Fibroblast of peridontal ligament (primary cell): Measurements from ENCODE around the gene IFT43.

ENCODE experiments used
- DNase-seq: peaks from one replicate; pipeline ENCODE4 v3.0.0-alpha.2; 2010; ENCODE audit errors: extremely low read depth

The IFT43 gene

DNA sequence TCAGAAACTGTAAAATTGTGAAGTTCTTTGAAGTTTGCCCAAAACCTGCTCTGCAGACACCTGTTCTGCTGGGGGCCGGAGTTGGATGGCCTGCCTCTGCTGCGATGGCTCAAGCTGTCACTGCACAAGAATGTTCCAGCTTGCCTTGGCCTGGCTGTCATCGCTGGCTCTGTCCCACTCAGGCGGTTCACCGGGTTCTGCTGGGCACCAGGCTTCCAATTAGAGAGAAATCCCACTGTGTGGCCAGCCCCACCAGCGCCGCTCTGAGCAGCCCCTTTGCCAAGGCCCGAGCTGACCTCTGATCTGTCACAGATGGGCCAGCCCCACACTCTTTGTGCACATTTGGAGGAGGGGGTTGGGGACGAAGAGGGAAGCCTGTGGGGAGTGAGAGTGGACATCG, 94.5 kb downstream of the IFT43 start:
- DNase-seq, result no peak

DNA sequence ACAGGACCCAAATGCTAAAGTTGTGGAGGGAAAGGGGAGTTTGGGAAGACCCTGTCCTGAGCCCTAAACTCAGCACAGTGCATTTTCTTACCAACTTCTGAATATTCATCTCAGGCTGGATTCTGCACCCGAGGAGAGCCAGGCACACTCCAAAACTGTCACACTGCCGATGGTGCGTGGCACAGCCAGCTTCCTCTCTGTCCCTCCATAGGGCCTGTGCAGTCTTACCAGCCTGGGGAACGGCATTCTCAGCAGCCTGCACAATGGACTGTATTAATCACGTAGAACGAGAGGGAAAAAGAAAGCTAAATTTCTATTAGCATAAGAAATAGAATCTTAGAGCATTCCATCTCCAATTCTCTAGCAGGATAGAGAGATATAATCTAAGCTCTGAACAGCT, 94.9 kb downstream of the IFT43 start:
- no peak for DNase-seq

DNA sequence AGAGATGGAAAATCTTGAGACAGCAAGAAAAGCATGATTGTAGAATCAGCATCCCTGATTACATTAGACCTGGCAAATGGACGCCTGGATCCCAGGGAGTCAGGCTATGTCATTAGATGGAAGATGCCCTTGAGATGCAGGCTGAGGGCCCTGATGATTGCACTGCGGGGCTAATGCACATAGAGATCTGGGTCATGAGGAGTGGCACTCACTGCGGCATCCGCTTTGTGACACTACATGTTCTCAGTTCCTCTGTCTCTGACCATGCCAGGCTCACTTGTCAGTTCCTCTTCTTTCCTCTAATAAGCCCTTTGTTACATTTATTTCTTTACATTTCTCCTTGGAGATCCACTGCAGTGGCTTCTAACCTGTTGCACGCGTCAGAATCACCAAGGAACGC, 96.1 kb downstream of the IFT43 start:
- no peak for DNase-seq

DNA sequence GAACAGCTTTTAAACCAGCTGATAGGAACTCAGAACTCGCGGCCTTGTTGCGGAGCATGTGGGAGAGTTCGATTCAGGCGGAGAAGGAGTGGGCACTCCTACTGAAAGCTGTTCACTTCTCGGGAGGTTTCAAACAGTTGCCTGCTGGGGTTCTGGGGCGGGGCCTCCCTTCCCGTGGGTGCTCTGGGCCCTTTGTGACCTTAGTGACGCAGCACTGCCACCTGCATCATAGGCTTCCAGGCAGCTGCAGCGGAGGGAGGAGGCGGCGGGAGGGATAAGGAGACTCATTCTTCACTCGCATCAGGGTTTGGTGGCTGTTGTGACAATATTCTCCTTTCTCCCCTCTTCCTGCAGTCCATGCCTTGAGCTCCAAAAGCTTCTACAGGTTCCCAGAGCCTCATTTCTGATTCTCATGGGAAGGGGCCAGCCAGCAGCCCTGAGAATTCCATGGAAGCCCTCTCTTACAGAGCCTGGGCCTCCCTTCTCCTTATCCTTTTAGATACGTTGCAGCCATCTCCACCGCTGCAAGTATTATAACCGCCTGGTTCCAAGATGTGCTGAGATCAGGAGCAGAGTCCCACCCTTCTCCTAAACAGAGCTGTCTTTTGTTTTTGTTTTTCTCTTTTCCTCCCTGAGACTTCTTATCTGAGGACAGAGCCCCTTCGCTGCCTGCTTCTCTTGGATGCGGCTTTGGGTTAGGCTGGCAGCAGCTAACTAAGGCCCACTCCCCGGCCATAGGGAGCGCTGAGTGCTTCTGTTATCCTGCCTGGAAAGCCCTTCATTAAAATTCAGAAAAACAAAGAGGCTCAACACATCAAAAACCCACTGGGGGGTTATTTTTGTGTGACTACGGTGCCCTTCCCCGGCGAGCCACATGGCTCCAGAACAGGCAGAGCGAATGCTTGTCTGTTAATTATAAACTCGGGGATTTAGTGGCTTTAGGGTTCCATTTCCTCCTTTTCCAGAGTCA, 98.5 kb downstream of the IFT43 start:
- no peak for DNase-seq

DNA sequence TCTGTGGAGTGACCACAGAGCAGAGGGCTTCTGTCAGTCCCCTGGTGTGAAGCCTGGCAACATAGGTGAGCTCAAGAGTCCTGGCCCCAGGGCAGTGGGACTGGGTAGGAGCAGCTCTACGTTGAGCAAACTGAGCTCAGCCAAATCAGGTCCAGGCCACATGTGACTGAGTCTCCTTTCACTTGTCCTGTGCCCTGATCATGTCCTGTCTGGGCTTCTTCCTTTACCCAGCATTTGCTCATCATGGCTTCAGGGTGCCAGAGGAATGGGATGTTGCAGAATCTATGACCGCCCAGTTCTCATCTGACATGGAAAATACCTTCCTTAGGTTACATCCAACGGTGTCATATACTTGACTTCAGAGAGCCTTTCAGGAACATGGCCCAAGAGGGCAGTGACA, 99.8 kb downstream of the IFT43 start:
- DNase-seq, result no peak

DNA sequence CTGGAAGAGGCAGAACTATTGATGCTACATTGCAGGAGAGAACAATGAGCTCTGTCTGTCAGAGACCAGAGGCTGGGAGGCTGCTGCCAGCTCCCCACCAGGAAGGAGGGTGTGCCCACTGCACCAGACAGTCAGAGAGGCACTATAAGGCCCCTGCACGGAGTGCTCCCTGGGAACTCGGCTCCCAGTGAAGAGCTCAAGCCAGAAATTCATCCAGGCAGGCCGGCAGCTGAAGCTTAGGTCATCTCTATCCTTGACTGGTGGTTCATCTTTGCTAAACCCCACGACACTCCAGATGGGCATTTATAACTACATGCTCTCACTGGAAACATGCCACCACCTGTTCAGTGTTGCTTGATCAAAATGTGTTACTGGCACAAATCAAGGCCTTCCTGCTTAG, 101.1 kb downstream of the IFT43 start:
- DNase-seq, result no peak

DNA sequence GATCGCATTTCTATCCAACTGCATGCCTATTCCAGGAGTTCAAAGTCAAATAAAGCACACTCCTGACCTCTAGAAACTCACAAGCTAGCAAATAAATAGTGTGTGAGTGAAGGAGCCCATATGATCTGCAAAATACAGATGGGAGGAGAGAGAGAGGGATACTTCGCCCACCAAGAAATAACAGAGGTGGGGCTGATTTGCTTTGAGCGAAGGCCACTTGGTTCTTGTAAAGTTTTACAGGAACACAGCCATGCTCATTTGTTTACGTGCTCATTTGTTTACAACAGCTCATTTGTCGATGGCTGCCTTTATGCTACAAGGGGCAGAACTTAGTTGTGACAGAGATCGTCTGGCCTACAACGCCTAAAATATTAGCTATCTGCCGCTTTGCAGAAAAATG, 102.8 kb downstream of the IFT43 start:
- no peak for DNase-seq

DNA sequence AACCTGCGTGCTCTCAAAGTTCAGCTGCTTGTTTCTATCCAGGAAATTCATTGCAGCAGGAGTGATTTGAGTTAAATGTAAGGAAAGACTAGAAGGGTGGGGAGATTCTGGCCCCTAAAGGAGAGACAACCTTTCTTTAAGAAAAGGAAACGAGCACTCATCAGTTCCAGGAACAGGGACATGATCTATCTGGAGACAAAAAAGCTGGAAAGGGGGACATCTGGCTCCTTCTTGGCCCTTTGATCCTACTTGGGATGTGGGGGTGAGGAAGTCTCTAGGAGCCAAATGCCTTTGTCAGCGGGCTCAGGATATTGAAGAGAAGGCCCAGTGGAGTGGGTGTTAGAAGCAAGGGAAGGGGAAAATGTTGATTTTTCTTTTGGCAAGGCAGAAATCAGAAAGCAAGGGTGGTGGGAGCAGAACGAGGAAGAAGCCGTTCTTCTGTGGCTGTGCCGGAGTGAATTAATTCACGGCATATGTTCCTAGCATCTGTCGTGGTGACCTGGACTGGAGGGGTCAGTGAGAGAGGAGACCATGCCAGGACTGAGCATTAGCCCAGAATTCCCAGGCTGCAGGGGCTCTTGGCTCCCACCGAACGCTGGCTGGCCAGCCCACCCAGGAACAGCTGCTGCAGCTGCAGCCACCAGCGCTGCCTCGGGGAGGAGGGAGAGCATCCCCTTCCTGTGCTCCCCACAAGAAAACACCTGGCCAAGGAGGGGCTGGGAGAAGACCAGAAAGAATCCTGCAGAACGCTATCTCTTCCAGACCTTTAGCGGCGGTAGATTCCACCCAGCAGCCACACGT, 103.4 kb downstream of the IFT43 start:
- DNase-seq, result no peak

DNA sequence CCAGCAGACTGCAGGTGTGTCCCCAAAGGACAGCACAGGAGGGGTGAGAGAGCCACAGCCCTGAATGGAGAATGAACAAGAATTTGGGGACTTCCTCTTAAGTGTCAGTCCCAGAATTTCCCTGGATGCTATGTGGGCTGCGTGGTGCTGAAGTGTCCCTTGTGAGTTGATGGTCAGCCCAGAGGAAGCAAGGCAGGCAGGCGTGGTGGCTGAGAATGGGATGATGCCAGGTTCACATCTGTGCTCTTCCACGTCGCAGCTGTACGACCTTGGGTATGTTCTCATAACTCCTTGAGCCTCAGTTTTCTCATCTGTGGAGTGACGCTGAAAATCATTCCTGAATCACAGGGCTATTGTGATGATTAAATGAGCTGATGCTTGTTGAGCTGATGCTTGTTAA, 104.0 kb downstream of the IFT43 start:
- no peak for DNase-seq

DNA sequence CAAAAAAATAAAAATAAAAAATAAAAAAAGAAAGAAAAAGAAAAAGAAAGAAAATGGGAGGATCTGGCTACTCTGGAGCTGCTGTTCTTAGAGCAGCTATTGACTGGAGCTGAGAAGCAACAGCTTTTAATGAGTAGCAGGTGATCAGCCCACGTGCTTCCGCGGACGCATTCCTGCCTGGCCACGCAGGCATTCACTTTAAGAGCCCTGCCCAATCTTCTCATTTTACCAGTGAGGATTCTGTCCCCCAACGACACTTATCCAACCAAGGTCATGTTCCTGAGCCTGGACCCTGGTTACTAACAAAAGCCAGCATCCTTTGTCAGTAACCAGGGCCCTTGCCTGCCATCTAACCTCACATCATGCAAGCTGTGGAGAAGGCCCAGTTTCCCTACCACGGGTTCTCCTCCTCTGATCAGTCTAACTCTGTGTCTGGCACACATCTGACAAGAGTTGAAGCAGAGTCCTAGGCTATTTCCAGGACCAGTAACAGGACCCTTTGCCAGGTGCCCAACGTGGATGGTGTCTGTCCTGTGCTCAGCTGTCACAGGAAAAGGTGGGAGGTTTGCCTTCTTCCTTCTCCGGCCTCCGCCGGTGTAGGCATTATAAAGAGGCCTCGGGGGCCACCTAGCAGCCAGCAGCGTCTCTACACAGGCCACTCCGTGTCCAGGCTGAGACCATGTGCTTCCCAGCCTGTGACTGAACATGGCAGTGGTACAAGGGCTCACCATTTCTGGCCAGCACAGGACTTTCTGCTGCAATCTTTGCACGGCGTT, 105.2 kb downstream of the IFT43 start:
- peak; percentile 12 for DNase-seq

DNA sequence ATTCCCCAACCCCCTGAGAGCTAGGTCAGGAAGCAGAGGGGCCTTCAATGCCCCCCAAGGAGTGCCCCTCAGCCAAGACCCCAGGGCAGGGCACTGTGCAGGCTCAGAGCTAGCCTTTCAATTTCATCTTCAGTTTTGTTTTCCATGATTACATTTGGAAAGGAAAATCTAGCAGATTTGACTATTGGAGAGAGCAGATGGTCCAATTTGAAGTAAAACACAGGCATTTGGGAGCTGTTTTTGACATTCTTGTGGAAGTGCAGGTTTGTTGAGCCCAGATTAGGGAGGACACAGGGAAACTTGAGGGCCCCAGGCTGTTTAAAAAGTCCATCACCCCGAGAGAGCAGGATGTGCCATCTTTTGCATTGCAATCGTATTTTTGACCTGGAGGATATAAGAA, 107.5 kb downstream of the IFT43 start:
- DNase-seq, result no peak

DNA sequence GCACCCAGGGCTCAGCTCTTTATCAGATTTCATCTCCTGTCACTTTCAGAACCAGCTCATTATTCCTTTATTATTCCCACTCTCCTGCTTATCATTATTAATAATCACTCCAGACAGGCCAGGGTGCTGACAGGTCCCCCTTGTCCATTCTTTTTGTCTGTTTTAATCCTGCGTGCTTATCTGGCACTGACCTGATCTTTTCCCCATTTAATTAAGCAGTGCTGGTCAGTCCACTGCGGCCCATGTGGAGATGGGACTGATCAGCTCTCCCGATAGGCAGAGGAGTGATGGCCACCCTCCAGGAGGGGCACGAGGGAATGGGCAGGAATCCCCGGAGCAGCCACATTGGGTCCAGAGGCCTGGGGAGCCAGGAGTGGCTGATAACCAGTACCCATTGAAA, 110.7 kb downstream of the IFT43 start:
- DNase-seq, result no peak

DNA sequence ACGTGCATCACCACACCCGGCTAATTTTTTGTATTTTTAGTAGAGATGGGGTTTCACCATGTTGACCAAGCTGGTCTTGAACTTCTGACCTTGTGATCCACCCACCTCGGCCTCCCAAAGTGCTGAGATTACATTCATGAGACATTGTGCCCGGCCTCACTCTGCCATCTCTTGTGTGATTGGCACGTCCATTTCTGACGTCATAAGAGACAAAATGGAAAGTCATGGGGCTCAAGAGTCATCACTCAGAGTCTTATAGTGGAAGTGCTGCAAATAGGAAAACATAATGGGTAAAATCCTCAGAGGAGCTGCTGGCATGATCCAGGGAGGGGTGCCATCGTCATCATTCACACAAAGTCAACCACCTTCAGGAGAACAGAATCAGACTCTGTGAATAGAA, 112.0 kb downstream of the IFT43 start:
- no peak for DNase-seq

DNA sequence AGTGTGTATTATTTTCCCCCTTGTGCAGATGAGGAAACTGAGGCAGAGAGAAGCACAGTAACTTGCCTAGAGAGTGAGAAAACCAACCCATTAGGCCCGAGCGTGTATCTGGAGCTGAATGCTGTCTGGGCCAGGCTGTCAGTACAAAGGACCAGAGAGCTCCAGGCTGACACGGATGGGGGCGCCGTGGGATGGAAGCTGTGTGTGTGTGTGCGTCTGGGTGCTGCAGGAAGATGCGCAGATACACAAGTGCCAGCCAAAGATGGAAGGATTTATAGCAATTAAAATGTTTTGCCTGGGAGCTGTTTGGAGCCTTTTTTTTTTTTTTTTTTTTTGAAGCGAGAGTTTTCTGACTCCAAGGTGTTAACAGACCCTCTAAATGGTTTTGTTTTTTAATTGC, 112.5 kb downstream of the IFT43 start:
- DNase-seq, result no peak

DNA sequence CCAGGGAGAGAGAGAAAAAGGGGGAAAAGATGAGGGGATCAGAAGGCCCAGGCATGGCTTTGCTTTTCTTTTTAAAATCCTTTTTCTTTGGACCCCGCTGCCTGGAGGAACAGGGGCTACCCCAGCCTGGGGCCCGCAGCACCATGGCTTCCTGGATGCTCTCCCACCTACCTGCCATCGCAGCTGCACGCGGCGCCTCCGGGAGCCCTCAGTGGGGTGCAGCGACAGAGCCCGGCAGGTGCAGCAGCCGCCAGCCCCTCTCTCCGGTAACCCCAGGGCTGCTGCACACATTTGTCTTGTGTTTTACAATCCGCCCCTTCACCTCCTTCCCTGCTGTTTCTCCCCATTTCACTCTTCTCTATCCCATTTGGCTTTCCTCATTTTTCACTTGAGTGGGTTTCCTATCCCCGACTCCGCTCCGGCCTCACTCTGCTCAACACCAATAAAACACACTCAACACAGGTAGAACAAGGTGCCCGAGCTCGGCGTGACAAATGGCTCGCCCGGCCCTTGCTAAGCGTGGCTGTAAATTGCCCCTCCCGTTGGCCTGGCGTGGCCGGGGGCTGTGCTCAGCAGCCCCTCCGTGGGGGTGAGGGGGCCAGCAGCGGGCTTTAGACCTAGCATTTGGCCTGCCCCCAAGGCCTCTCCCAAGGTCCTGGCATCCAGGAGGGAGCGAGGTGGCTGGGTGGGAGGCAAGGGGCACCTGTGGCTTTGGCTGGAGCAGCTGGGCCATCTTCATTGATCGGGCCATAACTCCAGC, 113.5 kb downstream of the IFT43 start:
- no peak for DNase-seq

DNA sequence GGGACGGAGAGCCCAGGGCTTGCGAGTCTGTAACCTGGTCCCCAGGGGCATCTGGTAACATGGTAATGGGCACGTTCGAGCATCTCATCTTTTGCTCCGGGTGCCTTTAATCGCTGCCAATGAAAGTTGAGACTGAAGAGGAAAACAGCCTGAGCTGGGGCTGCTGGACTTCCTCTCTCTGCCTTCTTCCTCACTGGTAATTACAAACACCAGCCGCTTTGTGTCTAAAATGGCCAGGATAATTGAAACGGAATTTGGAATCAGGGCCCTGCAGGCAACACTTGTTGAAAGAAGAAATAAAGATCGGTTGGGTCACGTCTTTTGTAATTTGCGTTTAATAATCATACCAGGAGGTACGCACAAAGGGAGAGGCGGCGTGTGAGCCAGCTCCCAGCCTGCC, 114.7 kb downstream of the IFT43 start:
- DNase-seq, result no peak

DNA sequence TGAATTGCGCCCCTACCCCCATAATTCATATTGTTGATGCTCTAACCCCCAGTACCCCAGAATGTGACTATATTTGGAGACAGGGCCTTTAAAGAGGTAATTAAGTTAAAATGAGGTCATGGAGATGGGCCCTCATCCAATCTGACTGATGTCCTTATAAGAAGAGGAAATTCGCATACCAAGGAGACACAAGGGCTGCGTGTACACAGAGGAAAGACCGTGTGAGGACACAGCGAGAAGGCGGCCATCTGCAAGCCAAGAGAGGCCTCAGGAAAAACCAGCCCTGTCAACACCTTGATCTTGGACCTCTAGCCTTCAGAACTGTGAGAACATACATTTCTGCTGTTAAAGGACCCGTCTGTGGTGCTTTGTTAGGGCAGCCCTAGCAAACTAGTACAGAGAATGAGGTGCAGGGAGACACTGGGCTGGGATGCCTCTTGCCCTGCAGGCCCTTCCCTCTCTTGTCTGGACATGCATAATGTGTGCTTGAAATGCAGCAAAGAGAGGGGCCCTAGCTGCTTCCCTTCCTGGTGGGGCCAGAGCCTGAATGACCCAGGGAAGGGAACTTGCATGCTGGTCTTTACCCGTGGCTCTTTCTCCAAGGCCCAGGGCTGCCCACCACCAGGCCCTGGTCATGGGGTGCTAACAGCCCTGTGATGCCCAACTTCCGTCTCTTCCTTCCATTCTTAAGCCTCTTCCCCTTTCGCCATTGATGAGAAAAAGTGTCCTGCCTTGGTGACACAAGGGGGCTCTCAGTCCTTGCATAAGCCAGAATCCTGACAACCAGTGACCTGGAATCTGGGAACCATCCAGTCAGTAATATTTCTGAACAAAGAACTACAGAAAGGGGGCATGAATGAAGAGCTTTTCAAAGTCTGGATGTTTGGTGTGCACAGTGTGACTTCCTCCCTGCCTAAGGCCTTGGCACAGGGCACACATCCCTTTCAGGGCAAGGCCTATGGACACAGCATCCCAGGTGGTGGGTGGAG, 116.1 kb downstream of the IFT43 start:
- no peak for DNase-seq

DNA sequence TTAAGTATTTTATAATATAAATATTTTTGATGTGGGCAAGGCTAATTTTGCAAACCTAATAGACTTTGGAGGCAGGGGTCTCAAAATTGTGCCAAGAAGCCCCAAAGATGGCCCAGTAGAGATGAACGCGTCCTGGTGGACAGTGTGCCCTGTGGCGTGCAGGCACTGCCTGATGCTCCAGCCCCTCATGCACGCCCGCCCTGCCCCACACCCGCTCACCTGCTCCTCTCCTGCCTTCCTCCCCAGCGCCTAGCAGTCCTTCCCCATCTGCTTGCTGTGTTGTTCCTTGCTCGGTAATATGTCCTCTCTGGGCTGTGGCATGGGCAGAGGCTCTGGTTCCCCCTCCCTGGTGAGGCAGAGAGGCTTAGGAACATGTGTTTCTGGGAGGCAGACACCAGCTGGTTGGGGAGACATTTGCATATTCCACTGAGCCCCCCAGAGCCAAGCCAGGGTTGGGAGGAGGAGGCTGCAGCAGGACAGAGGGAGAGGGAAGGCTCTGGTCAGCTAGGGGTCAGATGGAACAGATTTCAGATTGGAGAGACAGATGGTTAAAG, 119.3 kb downstream of the IFT43 start:
- DNase-seq, result no peak

DNA sequence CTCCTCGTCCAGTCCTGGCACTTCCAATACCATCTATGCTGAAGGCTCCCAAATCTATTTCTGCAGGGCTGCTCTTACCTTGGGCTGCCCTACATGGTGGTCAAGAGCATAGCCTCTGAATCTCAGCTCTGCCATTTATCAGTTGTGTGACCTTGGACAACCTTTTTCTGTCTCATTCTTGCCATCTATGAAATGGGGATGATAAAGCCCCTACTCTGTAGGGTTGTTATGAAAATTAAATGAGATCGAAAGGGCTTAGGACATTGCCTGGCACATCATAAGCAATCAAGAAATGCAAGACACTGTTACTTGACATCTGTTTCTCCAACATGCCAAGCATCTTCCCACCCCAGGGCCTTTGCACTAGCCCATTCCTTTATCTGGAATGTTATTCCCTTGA, 120.6 kb downstream of the IFT43 start:
- no peak for DNase-seq
